ENCODE results near the gene EXD2.
"Not testable (repeated sequence)": the region's sequence is repeated elsewhere in the genome, so short reads cannot be mapped to it uniquely, and the experiment has no call there.

EXD2 gene

DNA sequence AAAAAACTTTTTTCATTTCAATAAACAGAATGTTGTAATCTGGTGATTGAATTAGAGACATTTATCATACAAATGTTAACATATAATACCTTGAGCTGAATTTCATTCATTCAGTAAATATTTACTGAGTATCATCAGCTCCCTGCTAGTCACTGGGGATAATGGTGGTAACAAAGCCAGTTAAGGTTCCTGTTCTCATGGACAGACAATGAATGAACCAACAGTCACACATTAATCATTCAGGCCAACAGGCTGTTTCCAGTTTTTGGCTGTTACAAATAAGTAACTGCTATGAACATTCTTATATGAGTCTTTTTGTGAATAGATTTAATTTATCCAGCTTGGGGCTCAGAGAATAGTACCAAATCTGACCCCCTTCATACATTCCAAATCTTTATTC lies 13.5 kb downstream of the EXD2 start:
- no peak for DNase-seq

DNA sequence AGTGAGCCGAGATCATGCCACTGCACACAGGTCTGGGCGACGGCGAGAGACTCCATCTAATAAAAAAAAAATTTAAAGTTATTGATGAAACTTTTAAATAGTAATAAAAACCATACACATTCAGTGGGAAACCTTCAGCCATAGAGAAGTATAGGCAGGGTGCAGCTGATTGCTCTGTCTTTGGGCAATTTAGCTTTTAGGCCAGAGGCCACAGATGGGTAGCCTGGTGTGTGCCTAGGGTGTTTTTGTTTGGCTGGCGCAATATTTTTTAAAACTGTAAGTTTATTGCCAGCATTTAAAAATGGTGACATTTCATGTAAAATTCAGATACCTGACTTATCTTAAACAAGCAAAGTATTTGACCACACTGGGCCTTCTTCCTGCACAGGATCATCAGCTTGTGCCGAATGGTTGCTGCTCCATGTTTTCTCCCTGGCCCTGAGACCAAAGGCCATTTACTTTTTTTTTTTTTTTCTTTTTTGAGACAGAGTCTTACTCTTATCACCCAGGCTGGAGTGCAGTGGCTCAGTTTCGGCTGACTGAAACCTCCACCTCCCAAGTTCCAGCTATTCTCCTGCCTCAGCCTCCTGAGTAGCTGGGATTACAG lies 16.2 kb downstream of the EXD2 start:
- no peak for DNase-seq

DNA sequence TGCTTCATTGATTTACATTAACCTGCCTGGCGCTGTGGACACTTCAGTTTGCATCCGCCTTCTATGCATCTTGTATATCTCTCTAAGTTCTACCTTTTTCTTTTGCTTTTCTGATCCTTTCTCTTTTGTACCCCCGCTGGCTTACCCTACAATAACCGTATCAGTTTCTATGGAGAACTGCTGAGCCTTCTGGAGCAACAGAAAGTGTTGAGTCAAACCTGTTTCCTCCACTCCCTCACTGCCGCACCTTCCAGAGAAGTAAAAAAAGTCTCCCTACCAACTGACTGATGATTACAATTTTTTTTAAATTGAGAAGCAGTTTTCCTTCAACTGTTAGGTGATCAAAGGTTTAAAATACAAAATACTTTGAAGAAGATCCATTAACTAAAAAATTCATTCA lies 17.4 kb downstream of the EXD2 start:
- DNase-seq = no peak

DNA sequence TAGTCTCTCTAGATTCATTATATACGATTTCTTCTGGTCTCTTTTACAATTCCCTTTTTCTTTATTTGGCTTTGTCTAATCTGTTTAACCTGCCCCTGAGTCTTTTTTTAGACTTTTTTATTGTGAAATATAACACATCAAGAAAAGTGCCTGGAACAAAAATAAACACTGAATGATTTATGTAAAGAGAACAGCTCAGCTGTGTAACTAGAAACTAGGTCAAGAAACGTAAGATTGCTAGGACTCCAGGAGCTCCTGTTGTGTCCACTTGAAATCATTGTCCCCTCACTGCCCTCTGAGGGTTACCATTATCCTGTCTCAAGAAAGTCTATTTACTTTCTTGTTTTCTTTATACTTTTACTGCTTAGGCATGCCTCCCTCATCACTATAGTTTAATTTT lies 23.1 kb downstream of the EXD2 start:
- no peak for DNase-seq

DNA sequence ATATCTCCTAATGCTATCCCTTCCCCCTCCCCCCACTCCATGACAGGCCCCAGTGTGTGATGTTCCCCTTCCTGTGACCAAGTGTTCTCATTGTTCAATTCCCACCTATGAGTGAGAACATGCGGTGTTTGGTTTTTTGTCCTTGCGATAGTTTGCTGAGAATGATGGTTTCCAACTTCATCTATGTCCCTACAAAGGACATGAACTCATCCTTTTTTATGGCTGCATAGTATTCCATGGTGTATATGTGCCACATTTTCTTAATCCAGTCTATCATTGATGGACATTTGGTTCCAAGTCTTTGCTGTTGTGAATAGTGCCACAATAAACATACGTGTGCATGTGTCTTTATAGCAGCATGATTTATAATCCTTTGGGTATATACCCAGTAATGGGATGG lies 26.4 kb downstream of the EXD2 start:
- DNase-seq = not testable (repeated sequence)

DNA sequence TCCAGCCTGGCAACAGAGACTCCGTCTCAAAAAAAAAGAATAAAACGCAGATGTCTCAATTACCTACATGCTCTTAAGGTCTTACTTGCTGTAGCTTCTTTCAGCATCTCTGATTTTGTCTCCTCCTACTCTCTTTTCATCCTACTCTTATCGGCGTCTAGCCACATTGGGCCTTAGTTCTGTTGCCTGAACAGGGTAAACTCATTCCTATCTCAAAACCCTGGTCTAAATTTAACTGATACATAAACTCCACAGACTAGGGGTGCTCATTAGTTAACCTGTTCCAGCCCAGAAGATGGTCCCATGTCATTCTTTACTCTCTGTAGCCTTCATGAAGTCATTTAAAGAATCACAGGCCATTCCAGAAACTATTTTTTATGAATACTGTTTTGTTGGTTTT lies 33.6 kb downstream of the EXD2 start:
- DNase-seq = no peak

DNA sequence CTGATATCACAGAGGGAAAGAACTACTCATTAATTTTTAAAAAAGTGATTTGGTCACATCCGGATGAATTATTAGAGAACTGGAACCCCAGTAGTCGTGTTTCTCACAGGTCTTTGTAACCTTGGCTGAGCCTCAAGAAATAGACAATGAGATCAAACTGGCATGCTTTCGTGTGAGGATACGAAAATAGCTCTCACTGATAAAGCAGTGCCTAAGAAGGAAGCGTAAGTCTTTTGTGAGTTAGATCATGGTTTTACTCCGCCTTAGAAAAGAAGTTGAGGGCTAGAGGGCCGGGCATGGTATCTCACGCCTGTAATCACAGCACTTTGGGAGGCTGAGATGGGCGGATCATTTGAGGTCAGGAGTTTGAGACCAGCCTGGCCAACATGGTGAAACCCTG lies 34.9 kb downstream of the EXD2 start:
- no peak for DNase-seq

DNA sequence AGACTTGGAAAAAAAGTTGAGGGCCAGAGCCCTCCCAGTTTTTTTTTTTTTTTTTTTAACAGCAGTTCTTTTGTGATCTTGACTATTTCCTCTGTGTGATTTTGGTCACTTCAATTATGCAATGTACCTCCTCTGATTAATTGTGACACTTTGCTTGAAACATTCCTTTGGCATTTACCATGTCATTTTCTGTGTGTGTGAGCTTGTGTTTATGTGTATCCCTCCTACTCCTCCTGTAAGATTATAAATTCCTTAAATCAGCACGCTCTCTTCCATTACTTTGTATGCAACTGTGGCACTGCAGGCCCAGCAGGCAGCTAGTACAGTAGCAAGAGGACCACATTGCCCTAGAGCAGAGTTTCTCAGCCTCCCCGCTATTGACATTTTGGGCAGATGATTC lies 35.4 kb downstream of the EXD2 start:
- no peak for DNase-seq

DNA sequence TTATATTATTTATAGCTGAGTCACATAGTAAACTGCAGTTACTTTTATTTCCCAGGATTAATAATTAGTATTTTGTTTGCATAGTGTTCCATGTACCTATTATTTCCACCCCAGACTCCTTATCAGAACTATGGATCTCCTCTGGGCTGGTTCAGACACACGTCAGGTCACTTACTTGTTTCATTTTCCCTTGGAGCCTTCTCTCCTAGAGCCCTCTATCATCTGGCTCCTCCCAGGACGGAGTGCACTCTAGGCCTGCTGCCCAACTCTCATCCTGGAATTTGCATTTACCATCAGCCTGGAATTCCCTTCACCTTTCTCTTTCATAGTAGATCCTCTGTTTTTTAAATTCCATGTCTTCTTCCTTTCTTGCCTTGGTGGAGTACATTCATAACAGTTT lies 40.2 kb downstream of the EXD2 start:
- no peak for DNase-seq

DNA sequence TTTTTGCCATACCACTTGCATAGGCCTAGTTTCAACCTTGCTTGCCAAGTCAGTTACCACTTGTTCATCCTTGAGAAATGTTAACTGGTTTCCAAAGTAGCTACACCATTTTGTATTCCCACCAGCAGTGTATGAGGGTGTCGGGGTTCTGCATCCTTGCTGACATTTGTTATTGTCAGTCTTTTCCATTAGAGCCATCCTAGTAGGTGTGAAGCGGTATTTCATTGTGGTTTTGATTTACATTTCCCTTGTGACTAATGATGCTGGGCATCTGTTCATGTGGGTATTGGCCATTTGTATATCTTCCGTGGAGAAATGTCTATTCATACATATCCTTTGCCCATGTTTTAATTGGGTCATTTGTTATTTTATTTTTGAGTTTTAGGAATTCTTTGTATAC lies 41.1 kb downstream of the EXD2 start:
- DNase-seq = no peak

DNA sequence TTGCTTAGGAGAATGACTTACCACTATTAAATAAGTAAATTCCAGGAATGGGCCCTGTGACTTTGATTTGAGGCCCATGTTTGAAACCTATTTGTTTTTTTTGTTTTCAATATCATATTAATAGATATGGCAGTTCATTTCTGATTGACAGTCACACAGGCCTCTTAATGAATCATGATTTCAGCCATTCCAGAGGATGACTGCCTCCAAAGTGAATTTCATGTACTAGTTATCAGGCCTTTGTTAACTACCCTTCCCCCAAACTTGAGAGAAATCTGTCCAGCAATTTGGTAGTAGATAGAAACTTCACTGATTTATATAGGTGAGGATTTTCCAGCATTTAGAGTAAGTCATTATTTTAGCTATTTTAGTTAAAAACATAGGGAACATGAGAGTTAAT lies 42.8 kb downstream of the EXD2 start:
- no peak for DNase-seq

DNA sequence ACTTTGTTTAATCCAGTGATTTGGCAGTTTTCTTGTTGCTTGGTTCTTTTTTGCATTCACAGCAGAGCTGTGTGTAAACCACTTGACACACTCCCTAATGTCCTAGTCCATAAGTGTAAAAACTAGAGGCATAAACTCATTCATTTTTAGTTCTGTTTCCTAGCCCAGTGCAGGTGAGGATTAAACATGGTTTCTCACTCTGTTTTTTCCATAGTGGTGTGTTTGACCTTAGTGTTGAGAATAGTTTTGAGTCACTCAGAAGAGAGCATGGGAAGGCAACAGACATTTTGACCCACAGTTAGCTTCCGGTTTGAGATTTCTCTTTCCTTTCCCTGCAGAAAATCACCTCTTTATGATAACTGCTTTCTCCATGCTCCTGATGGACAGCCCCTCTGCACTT lies 44.4 kb downstream of the EXD2 start:
- DNase-seq = no peak

DNA sequence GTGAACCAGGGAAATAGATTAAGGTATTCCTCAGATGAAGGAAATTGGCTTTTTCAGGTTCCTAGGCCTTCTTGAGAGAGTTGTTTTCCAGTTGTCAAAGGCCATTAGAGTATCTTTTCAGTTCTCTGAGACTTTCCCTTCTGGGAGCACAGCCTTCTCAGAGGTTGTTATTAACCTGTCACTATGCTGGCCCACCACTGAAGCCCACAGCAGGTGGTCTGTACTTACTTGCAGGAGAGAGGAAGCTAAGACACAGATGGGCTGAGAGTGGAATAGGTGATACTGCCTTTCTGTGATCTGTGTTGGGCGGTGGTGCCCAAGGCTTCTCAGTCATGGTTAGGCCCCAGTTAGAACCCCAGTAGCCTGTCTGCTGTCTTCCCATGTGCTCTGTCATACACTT lies 45.8 kb downstream of the EXD2 start:
- DNase-seq = no peak

DNA sequence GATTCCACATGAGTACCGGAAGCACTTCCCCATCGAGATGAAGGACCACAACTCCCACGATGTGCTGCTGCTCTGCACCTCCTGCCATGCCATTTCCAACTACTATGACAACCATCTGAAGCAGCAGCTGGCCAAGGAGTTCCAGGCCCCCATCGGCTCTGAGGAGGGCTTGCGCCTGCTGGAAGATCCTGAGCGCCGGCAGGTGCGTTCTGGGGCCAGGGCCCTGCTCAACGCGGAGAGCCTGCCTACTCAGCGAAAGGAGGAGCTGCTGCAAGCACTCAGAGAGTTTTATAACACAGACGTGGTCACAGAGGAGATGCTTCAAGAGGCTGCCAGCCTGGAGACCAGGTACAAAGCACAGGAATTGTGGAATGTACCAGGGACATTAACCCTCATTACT lies 46.3 kb downstream of the EXD2 start:
- no peak for DNase-seq

DNA sequence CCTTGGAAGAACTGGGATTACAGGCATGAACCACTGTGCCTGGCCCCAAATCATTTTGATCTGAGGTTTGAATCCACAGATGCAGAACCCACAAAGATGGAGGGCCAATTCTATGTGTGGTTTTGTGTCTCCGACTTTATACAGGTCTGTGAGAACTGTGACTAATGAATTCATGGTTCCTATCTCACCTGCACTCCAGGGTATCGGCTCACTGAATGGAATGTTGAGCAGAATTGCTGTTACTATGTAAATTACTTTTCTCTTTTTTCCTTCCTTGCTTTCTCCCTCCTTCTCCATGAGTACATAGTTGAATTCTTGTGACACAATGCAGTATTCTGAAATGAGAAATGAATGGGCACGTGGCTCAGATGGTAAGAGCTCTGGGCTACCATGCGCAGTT lies 47.6 kb downstream of the EXD2 start:
- no peak for DNase-seq

DNA sequence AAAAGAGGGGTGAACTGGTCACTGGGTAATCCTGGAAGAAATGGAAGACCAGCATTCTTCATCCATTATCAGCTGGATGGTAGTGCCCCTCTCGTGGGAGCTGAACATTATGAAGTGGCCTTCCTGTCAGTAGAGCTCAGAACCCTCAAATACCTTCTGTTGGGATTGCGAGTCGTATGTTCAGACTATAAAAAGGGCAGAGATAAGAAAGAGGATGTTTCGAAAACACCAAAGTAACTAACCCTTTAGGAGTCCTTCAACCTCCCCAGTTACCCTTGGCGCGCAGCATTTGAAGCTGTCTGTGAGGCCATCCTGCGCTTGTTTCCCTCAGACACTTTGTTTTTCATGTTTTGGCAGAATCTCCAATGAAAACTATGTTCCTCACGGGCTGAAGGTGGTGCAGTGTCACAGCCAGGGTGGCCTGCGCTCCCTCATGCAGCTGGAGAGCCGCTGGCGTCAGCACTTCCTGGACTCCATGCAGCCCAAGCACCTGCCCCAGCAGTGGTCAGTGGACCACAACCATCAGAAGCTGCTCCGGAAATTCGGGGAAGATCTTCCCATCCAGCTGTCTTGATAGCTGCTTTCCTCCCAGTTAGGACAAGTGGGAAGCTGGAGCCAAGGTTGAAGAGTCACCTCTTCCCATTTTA lies 49.4 kb downstream of the EXD2 start:
- DNase-seq = no peak

DNA sequence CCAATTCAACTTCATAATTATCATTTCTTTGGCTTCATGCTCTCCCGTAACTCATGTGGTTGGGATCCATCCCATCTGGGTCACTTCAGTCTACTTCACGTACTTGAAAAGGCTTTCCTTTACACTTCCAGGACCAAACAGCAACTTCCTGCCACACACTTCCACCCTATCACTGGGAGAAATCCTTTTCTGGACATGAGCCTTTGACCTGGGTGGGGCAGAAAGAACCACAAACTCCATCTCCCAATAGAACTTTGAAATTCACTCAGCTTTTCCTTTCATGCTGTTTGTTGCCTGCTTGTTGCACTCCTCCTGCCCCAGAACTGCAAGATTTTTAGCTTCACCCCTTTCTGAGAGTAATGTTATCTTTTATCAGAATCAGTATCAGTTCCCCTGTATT lies 50.3 kb downstream of the EXD2 start:
- DNase-seq = no peak

DNA sequence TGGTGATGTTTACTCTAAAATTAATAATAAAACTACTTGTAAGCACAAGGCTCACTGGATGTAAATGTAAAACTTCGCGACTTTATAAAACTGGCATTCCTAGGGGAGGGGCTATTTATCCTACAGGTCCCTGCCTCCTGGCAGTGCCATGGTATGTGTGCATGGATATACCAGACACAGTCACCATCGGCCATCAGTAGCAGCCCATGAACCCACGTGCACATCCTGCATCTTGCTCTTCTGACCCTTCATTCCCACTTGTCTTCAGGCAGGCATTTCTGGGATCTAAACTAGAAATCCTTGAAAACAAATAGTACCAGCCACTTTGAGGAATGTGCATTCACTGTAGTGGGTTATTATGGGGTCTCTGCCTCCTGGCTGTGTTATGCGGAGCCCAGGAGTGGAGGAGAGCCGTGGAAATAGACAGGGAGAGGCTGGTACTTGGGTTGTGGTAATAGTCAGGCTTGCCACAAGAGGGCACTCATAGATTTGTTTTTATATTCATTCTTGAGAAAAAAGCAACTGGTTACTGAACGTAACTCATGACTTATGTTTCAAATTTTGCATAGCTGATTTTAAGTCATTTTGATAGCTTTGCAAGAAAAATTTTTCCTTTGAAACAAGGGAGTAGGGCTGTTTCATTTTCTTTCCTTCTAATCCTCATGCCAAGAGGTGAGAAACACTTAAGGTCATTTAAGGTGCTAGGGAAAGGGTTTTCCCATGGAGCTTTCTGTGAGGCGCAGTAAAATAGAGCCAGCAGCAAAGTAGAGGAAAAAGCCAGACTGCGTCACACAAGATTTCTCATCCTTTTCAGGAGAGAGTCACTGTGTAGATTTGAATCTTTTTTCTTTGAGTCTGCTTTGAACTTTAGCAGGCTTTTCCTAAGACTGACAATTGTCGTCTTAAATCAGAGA lies 51.3 kb downstream of the EXD2 start:
- DNase-seq = no peak

DNA sequence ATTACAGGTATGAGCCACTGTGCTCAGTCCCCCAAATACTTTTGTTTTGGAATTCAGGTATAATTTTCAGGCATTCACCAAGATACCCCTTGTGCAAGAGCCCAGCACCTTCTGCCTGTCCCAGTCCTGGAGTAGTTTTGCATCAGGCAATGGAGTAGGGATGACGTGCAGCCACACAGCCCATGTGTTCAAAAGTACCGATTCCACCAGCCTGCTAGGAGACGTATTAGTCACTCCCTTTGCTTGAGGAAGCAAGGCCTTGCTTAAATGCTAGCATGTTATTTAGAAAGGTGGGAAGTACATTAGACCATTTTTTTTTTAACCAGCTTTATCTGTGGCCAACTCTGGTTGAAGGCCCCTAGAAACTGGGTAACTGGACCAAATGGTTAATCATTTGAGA lies 53.6 kb downstream of the EXD2 start:
- no peak for DNase-seq

DNA sequence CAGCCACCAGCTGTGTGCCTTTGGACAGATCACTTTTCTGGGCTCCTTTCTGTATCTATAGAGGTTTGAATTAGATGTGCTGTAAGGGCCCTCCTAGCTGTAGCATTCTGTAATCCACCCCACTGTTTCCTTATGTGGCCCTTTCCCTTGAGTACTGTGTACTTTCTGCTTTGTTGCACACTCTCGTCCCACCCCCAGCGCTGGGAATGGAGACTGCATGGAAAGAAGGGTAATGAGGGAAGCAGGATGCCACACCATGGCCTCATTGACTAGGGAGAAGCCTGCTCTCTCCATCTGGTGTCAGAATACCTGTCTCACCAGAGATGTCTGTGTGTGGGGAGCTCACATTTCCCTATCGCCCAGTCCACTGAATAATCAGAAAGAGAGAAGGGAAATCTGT lies 55.0 kb downstream of the EXD2 start:
- no peak for DNase-seq

DNA sequence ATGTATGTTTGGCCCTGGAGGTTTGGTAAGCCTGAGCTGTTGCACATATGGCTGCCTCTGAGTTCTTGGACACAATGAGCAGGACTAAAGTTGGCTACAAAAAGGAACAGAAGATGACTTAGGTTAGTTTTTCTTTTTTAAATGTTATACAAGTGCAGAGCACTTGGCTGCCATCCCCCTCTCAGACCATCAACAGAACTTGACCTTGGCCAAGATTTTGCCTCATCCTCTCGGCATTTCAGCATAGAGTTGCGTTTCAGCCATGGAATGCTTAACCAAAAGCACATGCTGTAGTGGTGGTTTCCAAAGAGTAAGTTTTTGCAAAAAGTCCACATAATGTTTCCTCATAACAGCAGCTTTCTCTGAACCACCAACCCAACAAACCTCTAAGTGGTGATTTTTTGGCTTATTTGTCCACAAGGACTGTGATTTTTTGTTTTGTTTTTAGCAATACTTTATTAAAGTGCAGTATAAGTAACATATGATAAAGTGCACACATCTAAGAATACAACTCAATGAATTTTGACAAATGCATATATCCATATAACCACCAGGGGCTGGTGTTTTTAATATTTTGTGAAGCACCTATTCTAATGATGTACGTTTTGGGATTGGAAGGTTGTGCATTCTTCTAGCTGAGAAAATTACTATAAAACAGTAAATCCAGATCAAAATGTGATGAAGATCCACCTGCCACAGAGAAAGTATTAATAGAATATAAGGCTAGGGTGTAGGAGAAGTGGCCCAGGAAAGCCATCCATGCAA lies 56.6 kb downstream of the EXD2 start:
- DNase-seq = no peak

DNA sequence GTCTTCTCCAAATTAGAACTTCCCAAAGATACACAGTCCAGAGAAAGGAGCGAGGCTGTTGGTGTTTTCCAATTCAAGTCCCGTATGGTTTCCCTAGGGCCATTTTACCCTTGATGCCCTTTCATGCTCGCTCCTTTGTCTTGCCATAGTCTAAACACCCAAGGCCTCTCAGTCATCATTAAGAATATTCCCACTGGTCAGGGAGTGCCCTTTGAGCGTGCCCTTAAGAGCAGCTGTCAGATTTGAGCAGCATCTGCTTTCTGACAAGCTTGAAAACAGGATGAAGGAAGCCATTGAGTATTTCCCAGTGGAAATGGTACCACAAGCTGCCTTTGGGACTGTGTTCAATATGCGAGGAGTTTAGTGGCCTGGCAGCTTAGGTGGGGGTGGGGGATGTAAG lies 58.3 kb downstream of the EXD2 start:
- no peak for DNase-seq

DNA sequence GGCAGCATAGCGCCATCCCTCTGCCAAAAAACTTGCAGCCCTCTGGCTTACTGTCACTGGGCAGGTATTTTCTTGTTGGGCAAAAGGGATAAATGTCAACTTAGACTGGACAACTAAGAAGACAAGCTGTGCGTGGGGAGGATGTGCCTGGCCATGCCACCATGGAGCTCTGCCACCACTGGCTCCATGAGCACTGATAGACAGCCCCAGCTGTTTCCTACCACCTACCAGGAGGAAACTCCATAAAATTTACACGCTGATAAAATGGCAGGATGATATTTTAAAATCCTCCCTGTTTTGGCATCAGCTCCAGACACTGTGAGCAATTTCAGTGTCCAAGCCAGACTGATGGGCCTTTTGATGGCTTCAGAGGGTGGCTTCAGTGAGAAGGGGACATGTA lies 61.6 kb downstream of the EXD2 start:
- DNase-seq = no peak

DNA sequence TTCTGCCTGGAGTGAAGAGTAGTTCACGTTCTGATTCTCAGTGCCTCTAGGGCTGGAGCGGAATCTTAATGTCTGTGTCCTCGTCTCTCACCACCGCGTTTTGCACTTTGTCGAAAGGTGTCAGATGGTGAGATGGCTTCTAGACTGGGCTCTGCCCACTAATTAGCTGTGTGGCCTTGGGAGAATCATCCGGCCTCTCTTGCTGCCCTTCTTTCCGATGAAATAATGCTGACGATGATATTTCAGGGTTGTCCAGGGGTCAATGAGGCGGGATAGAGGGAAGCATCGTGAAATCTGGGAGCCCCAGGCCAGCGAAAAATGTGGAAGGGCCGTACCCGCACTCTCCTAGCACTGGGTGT lies 67.8 kb downstream of the EXD2 start:
- DNase-seq = no peak

Measured in NCI-H774 (cell line).